Heart right ventricle (tissue), 16 donors: ENCODE data around the gene IKBKE. TPM values are rescaled to one million over a fixed set of nuclear protein-coding genes. Genes with fewer than 3 reads are reported as not detected.

Experiments
- ATAC-seq, 8 donors: fragments of 200-7000 bp; cut with Tn5 transposase; one replicate each; pipeline ENCODE4 v1.9.1; 2020; ENCODE audit warnings: mild to moderate bottlenecking in 8 of 8, moderate library complexity in 8 of 8, moderate number of reproducible peaks in 1 of 8
- DNase-seq, 2 donors: peaks; one replicate each; pipeline ENCODE4 v3.0.0-alpha.2; 2020
- H3K27ac ChIP-seq, 10 donors: fragments of 200-600 bp; sonication (generic) in 2 of 10; one replicate each; pipeline versions ENCODE4 v1.5.0 to v1.8.0; 2020 to 2022; ENCODE audit warnings: mild to moderate bottlenecking in 3 of 10
- H3K27me3 ChIP-seq, 7 donors: fragments of 200-600 bp; one replicate each; pipeline ENCODE4 v1.8.0; 2021 to 2022; ENCODE audit warnings: mild to moderate bottlenecking in 2 of 7
- H3K36me3 ChIP-seq, 9 donors: fragments of 200-600 bp; sonication (generic) in 1 of 9; one replicate each; pipeline versions ENCODE4 v1.5.0 to v1.8.0; 2020 to 2022; ENCODE audit warnings: mild to moderate bottlenecking in 2 of 9
- H3K4me1 ChIP-seq, 9 donors: fragments of 200-600 bp; sonication (generic) in 1 of 9; one replicate each; pipeline versions ENCODE4 v1.5.0 to v1.8.0; 2020 to 2022; ENCODE audit warnings: mild to moderate bottlenecking in 4 of 9
- H3K4me3 ChIP-seq, 10 donors: fragments of 200-600 bp; sonication (generic) in 2 of 10; one replicate each; pipeline versions ENCODE4 v1.5.0 to v1.8.0; 2020 to 2022; ENCODE audit warnings: mild to moderate bottlenecking in 7 of 10, moderate library complexity in 2 of 10
- H3K9me3 ChIP-seq, 11 donors: fragments of 200-600 bp in 10 of 11; sonication (generic) in 2 of 11; one replicate each; pipeline versions ENCODE4 v1.5.0 to v1.8.0; 2013 to 2022; ENCODE audit warnings: mild to moderate bottlenecking in 2 of 11, control low read depth in 1 of 11, moderate library complexity in 1 of 11
- CTCF ChIP-seq, 9 donors: fragments of 200-600 bp; sonication (generic) in 2 of 9; IDR thresholded peaks; one replicate each; pipeline versions ENCODE4 v1.5.0 to v1.8.0; 2021 to 2022; ENCODE audit warnings: antibody characterized with exemption in 9 of 9, mild to moderate bottlenecking in 5 of 9, moderate library complexity in 1 of 9
- WGBS, 2 donors: extraction: QIAGEN DNeasy Blood & Tissue Kit; methylation state at CpG; one replicate each; pipeline ENCODE4 v1.1.7; 2013; ENCODE audit warnings: inconsistent platforms in 1 of 2; 5-methylcytosine and 5-hydroxymethylcytosine counted together
- intact Hi-C, 10 donors: fragments of 100-400 bp; cut with DNase I; formaldehyde crosslinking; loops; one replicate each; pipeline versions ENCODE4 v1.11.1 to v1.14.2; 2022
- polyA plus RNA-seq, 2 donors: library from polyadenylated mRNA; stranded (reverse); fragments of 200-250 nt; gene quantifications; one replicate each; pipeline ENCODE4 v1.2.3, GENCODE V29; 2013
- total RNA-seq, 10 donors: library from RNA; stranded (reverse); fragmentation: NEBNext Ultra II Directional in 3 of 10; extraction: Animal tissue kit (Norgen Biotek cat#: 25700) in 3 of 10; gene quantifications; one replicate each; pipeline versions ENCODE4 v1.2.1 to v1.2.4, GENCODE V29; 2021 to 2023
- donor health status: Arrhythmogenic right ventricular cardiomyopathy.
- donor health status: ischemic (EF 13 %, LVEDD 7.1; RV severe dilation, severe dysfunction).
- donor health status: healthy with polysubstance abuse.
- donor health status: DM: no; HTN: yes; CAD: no.
- donor health status: DM: no; HTN: no; CAD: no.
- donor health status: ischemic (EF 25% LVEDD 6.9; RV normal size, moderate dysfunction).
- donor health status: ischemic (EF 25% LVEDD 5.7; RV mildly dilated, moderate dysfunction).
- donor health status: healthy.
- donor health status: DM: yes; HTN: yes; CAD: no.
- donor health status: Ischemic cardiomyopathy.
- donor health status: ischemic (EF 35%, LVEDD 5.7; RV mildly dilated, moderate dysfunction).
- donor health status: nonischemic (EF 11% LVEDD 7.7; RV severe dilation, severe dysfunction).
- donor health status: DM: yes; HTN: yes; CAD: no.
- donor health status: PGD.
- donor health status: ischemic (EF 29% LVEDD 5.4; RV normal size, mild dysfunction).
- donor health status: nonischemic (EF 23%, LVEDD 6.1; RV moderate dilation, normal function).

The IKBKE gene
- total and polyA plus RNA-seq, 12 donors, result 0.29 to 5.4 (median 0.79) TPM

GRCh38 chr1:206497774-206498173 lies 27.5 kb downstream of the IKBKE start:
- ATAC-seq (no peak), DNase-seq (no peak)
- Histone ChIP-seq H3K27ac (no peak overlapping the region), H3K9me3 (no peaks in the 10 kb centered on the region), H3K4me1 (peaks cover 8 to 42% (median 33%) of the 10 kb centered on the region in 9 donors), H3K36me3 (peaks cover 0 to 29% (median 0%) of the 10 kb centered on the region in 9 donors), H3K4me3 (no peak overlapping the region), H3K27me3 (no peaks in the 10 kb centered on the region)
- intact Hi-C loops, result loop anchor here in 4 of 10 donors (1.0 to 10.0 kb wide), 4 partner anchors 50 to 417 kb away; no protein-coding TSS in a partner anchor
- no peak for TF ChIP-seq CTCF (IDR thresholded peaks at IDR 0.05)
- WGBS, 2 donors, result 86 to 96% methylated on average over 3 of the region's 3 CpGs

- Histone ChIP-seq H3K4me3 (no peak overlapping the region), H3K27ac (no peak overlapping the region), H3K4me1 (peaks cover 8 to 51% (median 36%) of the 10 kb centered on the region in 9 donors), H3K36me3 (peaks cover 0 to 20% (median 0%) of the 10 kb centered on the region in 9 donors), H3K9me3 (no peaks in the 10 kb centered on the region), H3K27me3 (no peaks in the 10 kb centered on the region)
- intact Hi-C loops, result loop anchor here in 3 of 10 donors (5.0 to 10.0 kb wide), 3 partner anchors 49 to 416 kb away; no protein-coding TSS in a partner anchor
- TF ChIP-seq CTCF (IDR thresholded peaks at IDR 0.05), result no peak
- ATAC-seq (no peak), DNase-seq (no peak)
- whole genome bisulfite sequencing, 2 donors, result 93 to 97% methylated on average over 2 of the region's 2 CpGs
These were observed 28.4 kb downstream of the IKBKE start for GRCh38 chr1:206498685-206499084.

GRCh38 chr1:206500046-206500445 lies 29.8 kb downstream of the IKBKE start:
- no peak for DNase-seq
- Histone ChIP-seq H3K27ac (no peak overlapping the region), H3K4me1 (peaks cover 8 to 59% (median 46%) of the 10 kb centered on the region in 9 donors), H3K36me3 (peaks cover 0 to 12% (median 0%) of the 10 kb centered on the region in 9 donors), H3K9me3 (no peaks in the 10 kb centered on the region), H3K27me3 (no peaks in the 10 kb centered on the region), H3K4me3 (no peak overlapping the region)
- intact Hi-C loops, result no loop called here
- ATAC-seq, result no peak
- no peak for TF ChIP-seq CTCF (IDR thresholded peaks at IDR 0.05)
- WGBS, 2 donors, result 97 to 100% methylated on average over 3 of the region's 3 CpGs

GRCh38 chr1:206501881-206502280 lies 31.6 kb downstream of the IKBKE start:
- Histone ChIP-seq H3K4me1 (peaks cover 0 to 55% (median 31%) of the 10 kb centered on the region in 9 donors), H3K27me3 (peaks cover 0 to 18% (median under 1%) of the 10 kb centered on the region in 7 donors), H3K4me3 (no peak overlapping the region), H3K27ac (peak overlapping the region in 1 of 10 donors; percentile 41), H3K36me3 (peaks cover 0 to 12% (median 0%) of the 10 kb centered on the region in 9 donors), H3K9me3 (no peaks in the 10 kb centered on the region)
- no peak for DNase-seq
- 88 to 92% methylated on average over 5 of the region's 5 CpGs for WGBS, 2 donors
- ATAC-seq, result no peak
- intact Hi-C loops, result no loop called here
- no peak for TF ChIP-seq CTCF (IDR thresholded peaks at IDR 0.05)
